ENCODE measurements around the gene PPP3R1. TPM values are rescaled to one million over a fixed set of nuclear protein-coding genes. Genes with fewer than 3 reads are reported as not detected.

The PPP3R1 gene
- total RNA-seq, 1 experiment from 2014 or later, result 74.2 TPM

DNA sequence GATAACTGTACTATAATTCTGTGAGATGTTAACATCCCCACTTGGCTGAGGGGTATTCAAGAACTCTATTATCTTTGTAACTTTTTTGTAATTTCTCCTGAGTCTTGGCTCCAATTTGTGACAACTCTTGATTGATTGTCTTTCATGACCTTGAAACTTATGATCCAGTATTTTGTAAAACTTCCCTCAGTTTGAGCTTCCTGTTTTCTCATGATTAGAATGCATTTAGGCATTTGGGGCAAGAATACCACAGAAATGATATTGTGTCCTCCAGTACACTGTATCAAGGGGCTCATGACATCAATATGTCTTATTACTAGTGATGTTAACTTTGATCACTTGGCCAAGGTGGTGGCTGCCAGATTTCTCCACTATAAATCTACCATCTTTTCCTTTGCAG is 57.2 kb downstream of the PPP3R1 start:
- Histone ChIP-seq H3K79me1 (ENCODE audit: insufficient read depth, low read depth, low read length, poor library complexity, severe bottlenecking) (peaks cover 2% of the 10 kb centered on the region), H3K56ac (ENCODE audit: insufficient read length, low read depth, low read length) (no peak overlapping the region), H3K9me3 (ENCODE audit: control insufficient read depth, low read depth, low read length) (no peaks in the 10 kb centered on the region), H4K8ac (replicated peaks; ENCODE audit: insufficient read length, low read depth, low read length) (no peak overlapping the region), H3K14ac (ENCODE audit: insufficient read depth, low read length) (no peak overlapping the region), H3K79me2 (ENCODE audit: insufficient read depth, low read length) (peaks cover 8% of the 10 kb centered on the region; the same call in 1 of the 2 replicates), H3K27me3 (ENCODE audit: insufficient read depth, low read length) (no peaks in the 10 kb centered on the region), H3T11ph (ENCODE audit: low read length) (no peak overlapping the region), H3K23ac (ENCODE audit: insufficient read length, low read depth, low read length) (no peak overlapping the region), H3K4me2 (ENCODE audit: insufficient read depth, insufficient read length, low read length) (no peak overlapping the region), H2BK12ac (ENCODE audit: insufficient read length, low read depth, low read length) (no peak overlapping the region), H2AFZ (ENCODE audit: low read length) (no peak overlapping the region), H4K5ac (ENCODE audit: insufficient read length, low read depth, low read length) (no peak overlapping the region), H4K20me1 (ENCODE audit: control insufficient read depth, insufficient read depth, insufficient read length) (no peaks in the 10 kb centered on the region), H3K18ac (ENCODE audit: insufficient read length, low read depth, low read length) (no peak overlapping the region), H3K27ac (ENCODE audit: insufficient read length, low read depth, low read length) (no peak overlapping the region), H3K4ac (ENCODE audit: low read depth, low read length) (no peak overlapping the region), H2BK5ac (ENCODE audit: insufficient read length, low read length) (no peak overlapping the region), H2AK5ac (ENCODE audit: insufficient read length, low read length) (no peak overlapping the region), H3K4me1 (ENCODE audit: insufficient read depth, low read length) (no peaks in the 10 kb centered on the region), H2BK20ac (ENCODE audit: low read depth, low read length, poor library complexity, severe bottlenecking) (no peak overlapping the region), H2BK15ac (ENCODE audit: low read depth, low read length) (no peak overlapping the region), H3K9ac (ENCODE audit: extremely low read depth, insufficient read length, low read length) (no peak overlapping the region), H2BK120ac (ENCODE audit: low read depth, low read length, poor library complexity, severe bottlenecking) (no peak overlapping the region), H4K91ac (ENCODE audit: insufficient read length, low read depth, low read length) (no peak overlapping the region), H3K23me2 (ENCODE audit: insufficient read length, low read depth, low read length, poor library complexity, severe bottlenecking) (no peaks in the 10 kb centered on the region)
- Mint-ChIP-seq H3K27me3 (ENCODE audit: low read depth) (no peaks in the 10 kb centered on the region), H3K4me3 (no peak overlapping the region), H3K36me3 (ENCODE audit: insufficient read depth in 1 of 3, low read depth in 3 of 3) (no peaks in the 10 kb centered on the region), H3K27ac (no peak overlapping the region), H3K9me3 (no peaks in the 10 kb centered on the region), H3K4me1 (peaks cover 6% of the 10 kb centered on the region in 2 experiments; a peak in 3 of 4 replicates)
- TF ChIP-seq, protein P1, sequence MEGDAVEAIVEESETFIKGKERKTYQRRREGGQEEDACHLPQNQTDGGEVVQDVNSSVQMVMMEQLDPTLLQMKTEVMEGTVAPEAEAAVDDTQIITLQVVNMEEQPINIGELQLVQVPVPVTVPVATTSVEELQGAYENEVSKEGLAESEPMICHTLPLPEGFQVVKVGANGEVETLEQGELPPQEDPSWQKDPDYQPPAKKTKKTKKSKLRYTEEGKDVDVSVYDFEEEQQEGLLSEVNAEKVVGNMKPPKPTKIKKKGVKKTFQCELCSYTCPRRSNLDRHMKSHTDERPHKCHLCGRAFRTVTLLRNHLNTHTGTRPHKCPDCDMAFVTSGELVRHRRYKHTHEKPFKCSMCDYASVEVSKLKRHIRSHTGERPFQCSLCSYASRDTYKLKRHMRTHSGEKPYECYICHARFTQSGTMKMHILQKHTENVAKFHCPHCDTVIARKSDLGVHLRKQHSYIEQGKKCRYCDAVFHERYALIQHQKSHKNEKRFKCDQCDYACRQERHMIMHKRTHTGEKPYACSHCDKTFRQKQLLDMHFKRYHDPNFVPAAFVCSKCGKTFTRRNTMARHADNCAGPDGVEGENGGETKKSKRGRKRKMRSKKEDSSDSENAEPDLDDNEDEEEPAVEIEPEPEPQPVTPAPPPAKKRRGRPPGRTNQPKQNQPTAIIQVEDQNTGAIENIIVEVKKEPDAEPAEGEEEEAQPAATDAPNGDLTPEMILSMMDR (conservative IDR thresholded peaks at IDR 0.05), result no peak
- DNase-seq, result no peak

Measured in H9 (cell line).